ENCODE results near the gene PABPN1. TPM values are rescaled to one million over a fixed set of nuclear protein-coding genes. Genes with fewer than 3 reads are reported as not detected.

PABPN1 gene
- total RNA-seq, 1 donor from 2014 or later: 259 TPM

DNA sequence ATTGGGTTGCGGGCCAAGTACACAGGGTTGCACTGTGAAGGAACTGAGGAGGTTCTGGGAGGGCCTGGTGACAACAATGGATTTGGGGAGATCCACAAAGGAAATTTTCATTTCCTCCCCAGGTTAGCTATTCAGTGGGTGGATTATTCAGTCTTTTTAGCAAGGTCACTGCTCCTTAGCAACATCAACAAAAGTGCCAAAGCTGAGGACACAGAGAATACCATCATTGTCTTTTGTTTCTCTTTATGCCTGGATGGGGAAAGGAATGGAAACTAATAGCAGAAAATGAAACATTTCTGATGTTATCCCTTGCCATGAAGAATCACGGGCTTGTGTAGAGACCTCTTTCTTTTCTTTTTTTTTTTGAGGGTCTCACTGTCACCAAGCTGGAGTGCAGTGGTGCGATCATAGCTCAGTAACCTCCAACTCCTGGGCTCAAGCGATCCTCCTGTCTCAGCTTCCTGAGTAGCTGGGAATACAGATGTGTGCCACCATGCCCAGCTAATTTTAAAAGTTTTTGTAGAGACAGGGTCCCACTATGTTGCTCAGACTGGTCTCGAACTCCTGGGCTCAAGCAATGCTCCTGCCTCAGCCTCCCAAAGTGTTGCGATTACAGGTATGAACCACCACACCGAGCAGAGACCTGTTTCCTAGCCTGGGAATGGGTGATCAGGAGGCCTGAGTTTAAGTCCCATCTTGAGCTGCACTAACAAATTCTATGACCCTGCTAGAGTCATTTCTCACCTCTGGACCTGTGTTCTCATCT is 25.1 kb upstream of the PABPN1 start:
- Mint-ChIP-seq H3K9me3 (no peaks in the 10 kb centered on the region), H3K36me3 (ENCODE audit: low read depth) (peaks cover 22% of the 10 kb centered on the region), H3K4me3 (ENCODE audit: low read depth) (no peak overlapping the region), H3K27ac (no peak overlapping the region), H3K4me1 (ENCODE audit: low read depth) (peaks cover 18% of the 10 kb centered on the region), H3K27me3 (ENCODE audit: low read depth) (no peaks in the 10 kb centered on the region)
- DNase-seq (ENCODE audit: low spot score): no peak
- intact Hi-C loops (cut with micrococcal nuclease): no loop called here

GRCh38 chr14:23297096-23297495 is 24.2 kb upstream of the PABPN1 start:
- Mint-ChIP-seq H3K36me3 (ENCODE audit: low read depth) (peaks cover 22% of the 10 kb centered on the region), H3K9me3 (no peaks in the 10 kb centered on the region), H3K4me3 (ENCODE audit: low read depth) (no peak overlapping the region), H3K27ac (no peak overlapping the region), H3K27me3 (ENCODE audit: low read depth) (no peaks in the 10 kb centered on the region), H3K4me1 (ENCODE audit: low read depth) (peaks cover 18% of the 10 kb centered on the region)
- intact Hi-C loops (cut with micrococcal nuclease): no loop called here
- no peak for DNase-seq (ENCODE audit: low spot score)

DNA sequence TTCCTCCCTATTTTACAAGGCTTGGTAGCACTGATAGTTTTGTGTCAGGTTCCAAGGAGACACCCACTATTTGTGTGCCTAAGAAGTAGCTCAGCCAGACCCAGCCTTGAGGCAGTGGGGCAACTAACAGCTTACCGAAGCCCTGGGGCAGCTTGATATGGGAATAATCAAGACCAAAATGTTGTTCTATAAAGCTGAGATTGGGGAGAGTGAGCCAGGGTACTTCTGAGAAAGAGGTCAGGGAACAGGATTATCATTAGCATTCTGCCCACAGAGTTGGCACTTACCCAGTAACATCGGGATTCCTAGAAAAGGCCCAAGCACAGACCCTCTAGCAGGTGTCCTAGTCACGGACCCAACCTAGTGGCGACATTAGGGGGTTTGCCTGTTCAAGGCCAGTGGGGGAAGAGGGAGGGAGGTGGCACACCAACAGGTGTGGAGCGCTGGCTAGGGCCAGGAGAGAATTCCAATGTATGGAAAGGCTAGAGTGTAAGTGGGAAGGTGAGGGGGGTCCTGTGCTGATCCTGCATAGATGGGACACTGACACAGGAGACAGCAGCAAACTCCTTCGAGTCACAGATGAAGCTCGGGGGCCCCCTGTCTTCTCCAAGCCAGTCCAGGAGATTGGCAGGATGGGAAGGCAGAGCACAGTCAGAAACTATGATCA is 23.5 kb upstream of the PABPN1 start:
- Mint-ChIP-seq H3K36me3 (ENCODE audit: low read depth) (peaks cover 22% of the 10 kb centered on the region), H3K4me3 (ENCODE audit: low read depth) (no peak overlapping the region), H3K9me3 (no peaks in the 10 kb centered on the region), H3K27ac (no peak overlapping the region), H3K4me1 (ENCODE audit: low read depth) (peaks cover 21% of the 10 kb centered on the region), H3K27me3 (ENCODE audit: low read depth) (no peaks in the 10 kb centered on the region)
- no peak for DNase-seq (ENCODE audit: low spot score)
- intact Hi-C loops (cut with micrococcal nuclease): no loop called here

DNA sequence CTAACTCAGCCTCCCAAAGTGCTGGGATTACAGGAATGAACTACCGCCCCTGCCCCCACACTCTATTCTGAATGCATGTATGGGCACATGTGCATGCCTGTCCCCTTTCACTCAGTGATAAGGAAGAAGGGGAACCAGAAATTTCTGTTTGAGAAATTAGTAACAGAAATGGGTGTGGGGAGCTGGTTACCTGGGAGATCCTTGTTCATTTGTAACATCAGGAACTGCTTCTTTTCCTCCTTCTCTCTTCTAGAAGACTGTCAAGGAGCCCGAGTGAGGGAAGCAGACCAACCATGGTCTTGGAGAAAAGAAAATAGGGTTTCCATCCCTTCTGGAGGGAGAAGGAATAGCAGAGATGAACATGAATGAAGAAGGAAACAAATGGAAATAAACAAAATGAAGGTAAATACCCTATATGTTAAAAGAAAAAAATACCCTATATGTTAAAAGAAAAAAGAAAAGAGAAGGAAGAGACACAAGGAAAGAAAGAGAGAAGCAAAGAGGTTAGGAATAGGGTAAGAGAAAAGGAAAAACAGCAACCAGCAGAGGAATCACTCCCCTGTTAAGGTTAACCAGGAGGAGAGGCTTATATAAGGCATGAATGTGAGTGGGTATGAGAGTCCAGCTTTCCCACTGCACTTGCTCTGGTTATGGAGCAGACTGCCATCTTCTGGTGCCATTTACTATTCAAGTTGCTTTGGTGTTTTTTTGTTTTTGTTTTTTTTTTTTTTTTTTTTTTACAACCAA is 21.9 kb upstream of the PABPN1 start:
- no peak for DNase-seq (ENCODE audit: low spot score)
- Mint-ChIP-seq H3K36me3 (ENCODE audit: low read depth) (peaks cover 22% of the 10 kb centered on the region), H3K9me3 (no peaks in the 10 kb centered on the region)

GRCh38 chr14:23299986-23300686 is 21.1 kb upstream of the PABPN1 start:
- Mint-ChIP-seq H3K4me3 (ENCODE audit: low read depth) (peak overlapping the region; percentile 89), H3K4me1 (ENCODE audit: low read depth) (peaks cover 21% of the 10 kb centered on the region), H3K27ac (peak overlapping the region; percentile 94), H3K27me3 (ENCODE audit: low read depth) (peaks cover 2% of the 10 kb centered on the region), H3K9me3 (no peaks in the 10 kb centered on the region), H3K36me3 (ENCODE audit: low read depth) (peaks cover 22% of the 10 kb centered on the region)
- no peak for DNase-seq (ENCODE audit: low spot score)
- intact Hi-C loops (cut with micrococcal nuclease): loop anchor here (2.0 to 10.0 kb wide), 2 partner anchors 205 to 295 kb away; partner anchors contain the start of genes ACIN1 and C14orf119

More for the DNA sequence above, 21.9 kb upstream of the PABPN1 start:
- intact Hi-C loops (cut with micrococcal nuclease): no loop called here
- H3K4me3 Mint-ChIP-seq (ENCODE audit: low read depth): peak overlapping the region; percentile 42
- H3K27me3 Mint-ChIP-seq (ENCODE audit: low read depth): peaks cover 2% of the 10 kb centered on the region
- peak overlapping the region; percentile 31 for H3K27ac Mint-ChIP-seq
- peaks cover 26% of the 10 kb centered on the region for H3K4me1 Mint-ChIP-seq (ENCODE audit: low read depth)

GRCh38 chr14:23300687-23301223 is 20.5 kb upstream of the PABPN1 start:
- peaks cover 2% of the 10 kb centered on the region for H3K27me3 Mint-ChIP-seq (ENCODE audit: low read depth)
- no peaks in the 10 kb centered on the region for H3K9me3 Mint-ChIP-seq
- DNase-seq (ENCODE audit: low spot score): peak; percentile 28
- intact Hi-C loops (cut with micrococcal nuclease): loop anchor here (1.0 to 10.0 kb wide), 5 partner anchors 14 to 296 kb away; partner anchors contain the start of genes ACIN1, C14orf119, HOMEZ and PABPN1
- peaks cover 22% of the 10 kb centered on the region for H3K36me3 Mint-ChIP-seq (ENCODE audit: low read depth)
- peaks cover 20% of the 10 kb centered on the region for H3K4me1 Mint-ChIP-seq (ENCODE audit: low read depth)
- peak overlapping the region; percentile 89 for H3K4me3 Mint-ChIP-seq (ENCODE audit: low read depth)
- H3K27ac Mint-ChIP-seq: peak overlapping the region; percentile 94

DNA sequence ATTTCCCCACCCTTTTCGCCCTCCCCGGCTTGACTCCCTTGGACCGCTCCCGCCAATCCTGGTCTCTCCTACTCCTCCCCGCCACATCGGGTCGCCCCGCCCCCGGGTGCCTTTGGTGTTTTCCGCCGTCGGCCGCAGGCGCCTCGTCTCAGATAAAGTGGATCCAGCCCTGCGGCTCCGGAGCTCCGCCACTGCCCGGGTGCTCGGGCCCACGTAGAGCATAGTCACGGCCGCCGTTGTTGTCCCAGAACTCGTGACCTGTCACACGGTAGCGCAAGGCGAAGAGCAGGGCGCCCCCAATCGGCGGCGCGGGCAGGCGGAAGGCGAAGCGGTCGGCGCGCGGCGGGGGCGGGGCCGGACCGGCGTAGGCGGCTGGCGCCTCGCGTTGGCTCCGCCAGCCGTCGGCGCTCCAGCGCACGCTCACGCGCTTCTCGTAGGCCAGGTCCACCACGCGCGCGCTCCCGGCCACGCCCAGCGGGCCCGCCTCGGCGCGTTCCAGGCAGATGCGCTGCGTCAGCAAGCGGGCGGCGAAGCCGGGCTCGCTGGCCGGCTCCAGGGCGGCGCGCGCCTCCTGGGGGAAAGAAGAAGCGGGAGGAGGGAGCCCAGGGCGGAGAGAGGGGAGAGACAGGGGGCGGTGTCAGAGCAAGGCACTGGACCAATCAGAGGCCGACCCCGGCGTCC is 19.8 kb upstream of the PABPN1 start:
- Mint-ChIP-seq H3K27me3 (ENCODE audit: low read depth) (peaks cover 2% of the 10 kb centered on the region), H3K36me3 (ENCODE audit: low read depth) (peaks cover 21% of the 10 kb centered on the region), H3K4me3 (ENCODE audit: low read depth) (peak overlapping the region; percentile 89), H3K9me3 (no peaks in the 10 kb centered on the region), H3K4me1 (ENCODE audit: low read depth) (peaks cover 24% of the 10 kb centered on the region), H3K27ac (peak overlapping the region; percentile 96)
- DNase-seq (ENCODE audit: low spot score): peak; percentile 99
- intact Hi-C loops (cut with micrococcal nuclease): loop anchor here (1.0 to 10.0 kb wide), 5 partner anchors 15 to 297 kb away; partner anchors contain the start of genes ACIN1, C14orf119, HOMEZ and PABPN1

DNA sequence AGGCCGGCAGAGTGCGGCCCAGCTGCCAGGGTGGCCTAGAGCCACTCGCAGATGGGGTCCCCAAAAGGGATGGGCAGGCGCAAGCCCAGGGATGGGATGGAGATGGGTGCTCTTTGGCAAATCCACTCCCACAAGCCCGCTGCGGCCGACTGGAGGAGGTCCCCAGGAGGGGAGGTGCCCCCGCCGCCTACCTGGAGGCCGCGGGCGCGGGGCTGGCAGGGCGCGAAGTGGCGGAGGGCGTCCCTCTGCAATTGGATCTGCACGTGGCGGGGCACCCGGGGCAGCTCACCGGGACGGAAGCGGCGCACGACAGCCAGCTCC is 19.3 kb upstream of the PABPN1 start:
- Mint-ChIP-seq H3K9me3 (no peaks in the 10 kb centered on the region), H3K4me3 (ENCODE audit: low read depth) (peak overlapping the region; percentile 87), H3K27ac (peak overlapping the region; percentile 96), H3K4me1 (ENCODE audit: low read depth) (peaks cover 24% of the 10 kb centered on the region), H3K27me3 (ENCODE audit: low read depth) (peaks cover 2% of the 10 kb centered on the region), H3K36me3 (ENCODE audit: low read depth) (peaks cover 17% of the 10 kb centered on the region)
- no peak for DNase-seq (ENCODE audit: low spot score)
- intact Hi-C loops (cut with micrococcal nuclease): loop anchor here (1.0 to 10.0 kb wide), 5 partner anchors 16 to 297 kb away; partner anchors contain the start of genes ACIN1, C14orf119, HOMEZ and PABPN1

DNA sequence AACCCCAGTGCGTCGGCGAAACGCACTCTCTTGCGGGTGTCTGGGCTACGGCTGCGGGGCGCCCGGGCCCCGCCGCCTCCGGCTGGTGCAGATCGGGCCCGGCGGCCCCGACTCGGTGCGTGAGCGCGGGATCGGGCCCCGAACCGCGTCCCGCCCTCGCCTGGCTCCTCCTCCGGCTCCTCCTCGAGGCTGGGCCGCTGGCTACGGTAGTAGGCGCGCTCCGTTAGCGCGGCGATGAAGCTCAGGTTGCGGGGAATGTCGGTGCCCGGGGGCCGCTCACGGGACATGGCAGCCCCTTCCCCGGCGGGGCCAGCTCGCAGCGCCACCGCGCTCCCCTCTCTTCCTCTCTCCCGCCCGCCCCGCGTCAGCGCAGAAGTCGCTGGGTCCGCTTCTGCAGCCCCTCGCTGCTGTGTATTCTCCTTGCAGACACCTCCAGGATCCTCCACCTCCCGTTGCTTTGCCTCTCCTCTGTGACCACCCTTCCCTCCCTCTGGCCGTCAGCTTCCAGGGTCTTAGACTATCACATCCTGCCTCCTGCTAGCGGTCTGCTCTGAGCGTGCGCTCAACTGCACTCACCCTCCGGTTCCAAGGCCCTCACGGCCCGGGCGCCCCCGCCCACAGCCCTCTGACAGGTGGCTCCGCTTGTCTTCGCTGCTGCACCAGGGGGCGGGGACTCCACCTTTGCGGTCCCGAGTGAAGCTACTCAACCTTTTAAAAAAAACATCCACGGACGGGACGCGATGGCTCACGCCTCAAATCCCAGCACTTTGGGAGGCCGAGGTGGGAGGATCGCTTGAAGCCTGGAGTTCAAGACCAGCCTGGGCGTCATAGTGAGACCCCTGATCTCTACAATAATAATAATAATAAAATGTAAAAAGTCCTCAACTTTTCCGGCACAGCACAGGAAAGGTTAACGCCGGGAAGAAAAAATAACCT is 18.7 kb upstream of the PABPN1 start, which contains the start of gene PPP1R3E:
PPP1R3E (minus strand) TSS at position 570 of the 936 bp plus-strand sequence; CDS start at position 287, 283 bp downstream.
- Mint-ChIP-seq H3K27ac (peak within 1 kb of the TSS; percentile 100), H3K9me3 (no peaks in the 10 kb centered on the region), H3K36me3 (ENCODE audit: low read depth) (peaks cover 13% of the 10 kb centered on the region), H3K4me1 (ENCODE audit: low read depth) (peaks cover 30% of the 10 kb centered on the region), H3K4me3 (ENCODE audit: low read depth) (peak within 1 kb of the TSS; percentile 99), H3K27me3 (ENCODE audit: low read depth) (peaks cover 4% of the 10 kb centered on the region)
- intact Hi-C loops (cut with micrococcal nuclease): loop anchor here (10.0 kb wide), 1 partner anchor 298 kb away; no protein-coding TSS in a partner anchor
- peak; percentile 79 for DNase-seq (ENCODE audit: low spot score)

DNA sequence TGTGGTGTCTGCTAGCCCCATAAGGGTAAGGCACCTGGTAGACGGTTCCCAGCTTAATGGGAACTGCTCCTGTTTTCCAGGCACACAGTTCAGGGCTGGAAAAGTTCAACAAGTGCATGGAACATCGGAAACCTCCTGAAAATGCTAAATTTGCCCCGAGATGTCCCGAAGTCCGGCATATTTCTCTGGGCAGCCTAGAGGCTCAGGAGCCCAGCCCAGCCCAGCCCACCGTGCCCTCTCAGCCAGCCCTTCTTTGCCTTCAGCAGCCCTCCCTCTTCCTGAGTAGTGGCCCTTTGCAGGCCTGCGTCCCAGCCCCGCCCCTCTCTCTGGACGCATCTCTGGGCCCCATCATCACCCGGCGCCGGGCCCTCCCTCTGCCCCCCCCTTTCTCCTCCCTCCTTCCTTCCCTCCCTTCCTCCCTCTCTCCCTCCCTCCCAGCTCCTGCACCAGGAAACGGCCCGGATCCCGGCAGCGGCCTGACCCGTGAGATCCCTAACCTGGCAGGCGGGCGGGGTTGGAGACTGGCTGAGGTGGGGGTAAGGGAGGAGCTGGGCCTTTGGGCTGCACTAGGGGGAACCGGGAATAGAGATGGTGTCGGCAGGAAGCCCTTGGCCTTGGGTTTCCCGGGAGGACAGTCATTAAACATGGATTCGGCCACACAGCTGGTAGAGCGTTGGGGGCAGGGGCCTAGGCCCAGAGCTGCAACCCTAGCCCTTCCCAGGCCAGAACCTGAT is 14.7 kb upstream of the PABPN1 start, which contains the start of gene BCL2L2:
BCL2L2 (plus strand) TSS at position 422 of the 734 bp plus-strand sequence. CDS start 935 bp downstream, outside the sequence.
- H3K27ac Mint-ChIP-seq: peak within 1 kb of the TSS; percentile 78
- no peaks in the 10 kb centered on the region for H3K9me3 Mint-ChIP-seq
- H3K27me3 Mint-ChIP-seq (ENCODE audit: low read depth): peaks cover 4% of the 10 kb centered on the region
- DNase-seq (ENCODE audit: low spot score): no peak
- intact Hi-C loops (cut with micrococcal nuclease): loop anchor here (10.0 kb wide), 1 partner anchor 302 kb away; no protein-coding TSS in a partner anchor
- peak within 1 kb of the TSS; percentile 80 for H3K4me3 Mint-ChIP-seq (ENCODE audit: low read depth)
- no peaks in the 10 kb centered on the region for H3K36me3 Mint-ChIP-seq (ENCODE audit: low read depth)
- peaks cover 25% of the 10 kb centered on the region for H3K4me1 Mint-ChIP-seq (ENCODE audit: low read depth)

Data from activated T-helper 2 cell treated with anti-CD3 and anti-CD28 coated beads, Interferon-gamma antibody, Interleukin-2, Interleukin-4, amounts not matched to agents 10 μg/mL and 5 μg/mL and 100 μg/mL, durations not matched to agents 14 hours and 24 hours and 36 hours (primary cell).